Prostate gland (tissue), 2 donors: Measurements from ENCODE around the gene LYPD6B.
A peak's percentile ranks its signal among the peaks of the same experiment; 100 is the strongest.

Experiments used
- CTCF ChIP-seq, 4 experiments: fragments of 200-600 bp in 2 of 4; fragments of 450-650 bp in 2 of 4; sonication (generic) in 2 of 4; IDR thresholded peaks; 1 replicate in 3 of 4; 2 replicates in 1 of 4; pipeline ENCODE4 v1.5.1; 2016 to 2019; ENCODE audit warnings: antibody characterized with exemption in 4 of 4, mild to moderate bottlenecking in 2 of 4, moderate library complexity in 2 of 4
- POLR2A ChIP-seq: fragments of 450-650 bp; IDR thresholded peaks from one replicate; pipeline ENCODE4 v1.6.1; 2016; ENCODE audit warnings: antibody characterized with exemption, mild to moderate bottlenecking

- TF ChIP-seq POLR2A (no peak), CTCF (IDR thresholded peaks at IDR 0.05) (peak; percentile 32 to 81 (median 67))
Observed at GRCh38 chr2:148989882-148990493, 48.5 kb upstream of the LYPD6B start.
